SK-N-SH treated with all-trans-retinoic acid at 6 μM for 48 hours (cell line): ENCODE results near the gene UGGT1.

Experiments used
- CSDC2 ChIP-seq: fragments of 250-450 bp; sonication (Bioruptor Pico); IDR thresholded peaks from 2 replicates; pipeline ENCODE4 v1.5.0; 2020; ENCODE audit warnings: mild to moderate bottlenecking, moderate library complexity
- GLIS3 ChIP-seq: fragments of 250-450 bp; sonication (Bioruptor Pico); IDR thresholded peaks from 2 replicates; pipeline ENCODE4 v1.5.0; 2020; ENCODE audit warnings: mild to moderate bottlenecking, moderate library complexity
- RARB ChIP-seq: fragments of 250-450 bp; sonication (Bioruptor Pico); IDR thresholded peaks from 2 replicates; pipeline ENCODE4 v1.8.0; 2021; ENCODE audit warnings: mild to moderate bottlenecking, moderate library complexity
- TCF4 ChIP-seq: fragments of 250-450 bp; sonication (Bioruptor Pico); IDR thresholded peaks from 2 replicates; pipeline ENCODE4 v1.8.0; 2021; ENCODE audit warnings: mild to moderate bottlenecking, moderate library complexity, borderline replicate concordance
- ZC3H10 ChIP-seq: fragments of 250-450 bp; sonication (Bioruptor Pico); IDR thresholded peaks from 2 replicates; pipeline ENCODE4 v1.5.1; 2021; ENCODE audit warnings: mild to moderate bottlenecking, moderate library complexity
- ZNF8 ChIP-seq: fragments of 450-650 bp; formaldehyde crosslinking; IDR thresholded peaks from 2 replicates; pipeline ENCODE4 v1.5.0; 2020; ENCODE audit warnings: mild to moderate bottlenecking, moderate library complexity

DNA sequence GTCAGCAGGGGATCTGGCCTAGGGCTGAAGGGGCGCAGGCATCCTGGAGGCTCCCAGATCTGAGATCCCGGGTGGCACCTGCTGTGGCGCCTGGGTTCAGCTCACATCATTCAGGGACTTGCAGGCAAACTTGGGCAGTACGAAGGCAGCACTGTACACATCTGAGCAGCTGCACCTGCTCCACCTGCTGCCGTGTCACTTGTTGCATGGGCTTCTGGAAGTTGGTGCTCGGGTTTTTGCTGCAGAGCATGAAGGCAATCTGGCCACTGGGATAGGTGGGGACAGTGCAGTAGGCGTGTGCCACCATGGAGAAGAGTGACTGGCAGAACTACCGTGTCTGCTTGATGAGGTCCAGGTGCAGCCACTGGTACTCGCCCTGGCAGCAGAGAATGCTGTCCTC lies 48.6 kb downstream of the UGGT1 start:
- TF ChIP-seq ZC3H10 (no peak), RARB (CRISPR knock-in tag) (no peak), GLIS3 (no peak), TCF4 (CRISPR knock-in tag) (no peak), CSDC2 (CRISPR knock-in tag) (no peak), ZNF8 (CRISPR knock-in tag) (no peak)
